Peyer's patch (tissue), 4 donors: Measurements from ENCODE around the gene SSTR5.

Experiments used
- POLR2A ChIP-seq, 2 donors: fragments of 450-650 bp; IDR thresholded peaks; one replicate each; pipeline ENCODE4 v1.5.1; 2017; ENCODE audit warnings: antibody characterized with exemption in 2 of 2, mild to moderate bottlenecking in 2 of 2, moderate library complexity in 2 of 2
- TF ChIP-seq, protein P1 (sequence below), 6 experiments: fragments of 450-650 bp in 4 of 6; fragments of 200-600 bp in 2 of 6; sonication (generic) in 1 of 6; IDR thresholded peaks; one replicate each; pipeline ENCODE4 v1.5.1; 2017 to 2019; ENCODE audit warnings: antibody characterized with exemption in 6 of 6, mild to moderate bottlenecking in 3 of 6, moderate library complexity in 1 of 6

GRCh38 chr16:1106659-1107058 lies 34.1 kb downstream of the SSTR5 start:
- TF ChIP-seq POLR2A (IDR thresholded peaks at IDR 0.05) = no peak
- TF ChIP-seq, protein P1, sequence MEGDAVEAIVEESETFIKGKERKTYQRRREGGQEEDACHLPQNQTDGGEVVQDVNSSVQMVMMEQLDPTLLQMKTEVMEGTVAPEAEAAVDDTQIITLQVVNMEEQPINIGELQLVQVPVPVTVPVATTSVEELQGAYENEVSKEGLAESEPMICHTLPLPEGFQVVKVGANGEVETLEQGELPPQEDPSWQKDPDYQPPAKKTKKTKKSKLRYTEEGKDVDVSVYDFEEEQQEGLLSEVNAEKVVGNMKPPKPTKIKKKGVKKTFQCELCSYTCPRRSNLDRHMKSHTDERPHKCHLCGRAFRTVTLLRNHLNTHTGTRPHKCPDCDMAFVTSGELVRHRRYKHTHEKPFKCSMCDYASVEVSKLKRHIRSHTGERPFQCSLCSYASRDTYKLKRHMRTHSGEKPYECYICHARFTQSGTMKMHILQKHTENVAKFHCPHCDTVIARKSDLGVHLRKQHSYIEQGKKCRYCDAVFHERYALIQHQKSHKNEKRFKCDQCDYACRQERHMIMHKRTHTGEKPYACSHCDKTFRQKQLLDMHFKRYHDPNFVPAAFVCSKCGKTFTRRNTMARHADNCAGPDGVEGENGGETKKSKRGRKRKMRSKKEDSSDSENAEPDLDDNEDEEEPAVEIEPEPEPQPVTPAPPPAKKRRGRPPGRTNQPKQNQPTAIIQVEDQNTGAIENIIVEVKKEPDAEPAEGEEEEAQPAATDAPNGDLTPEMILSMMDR (IDR thresholded peaks at IDR 0.05) = no peak
